HepG2 (cell line): ENCODE results near the gene UBXN2A. TPM values are rescaled to one million over a fixed set of nuclear protein-coding genes. Genes with fewer than 3 reads are reported as not detected.

Experiments used
- BRD4 ChIP-seq: sonication (generic); formaldehyde crosslinking; IDR thresholded peaks from 2 replicates; pipeline ENCODE4 v1.4.0; 2020; ENCODE audit warnings: missing genetic modification reagents
- EZH2 ChIP-seq: conservative IDR thresholded peaks from 2 replicates; pipeline ENCODE4 v1.6.1; 2012; ENCODE audit warnings: mild to moderate bottlenecking, low read depth, low read length, moderate library complexity
- HNF4G ChIP-seq, 2 experiments: sonication (generic) in 1 of 2; formaldehyde crosslinking in 1 of 2; IDR thresholded peaks; 2 replicates each; pipeline versions ENCODE4 v1.4.0 to v1.6.1; 2011 to 2020; ENCODE audit warnings: borderline replicate concordance in 2 of 2, low read depth in 2 of 2, mild to moderate bottlenecking in 2 of 2, low read length in 1 of 2, missing genetic modification reagents in 1 of 2, moderate library complexity in 1 of 2
- LCORL ChIP-seq, 2 experiments: fragments of 450-650 bp in 1 of 2; sonication (generic) in 1 of 2; formaldehyde crosslinking in 1 of 2; IDR thresholded peaks; 2 replicates each; pipeline versions ENCODE4 v1.5.0 to v1.6.1; 2017 to 2020; ENCODE audit warnings: antibody characterized with exemption in 1 of 2, missing genetic modification reagents in 1 of 2
- RFX1 ChIP-seq: fragments of 450-650 bp; IDR thresholded peaks from 2 replicates; pipeline ENCODE4 v1.6.1; 2017
- SIX1 ChIP-seq: sonication (generic); formaldehyde crosslinking; IDR thresholded peaks from 2 replicates; pipeline ENCODE4 v1.4.0; 2020; ENCODE audit warnings: missing genetic modification reagents, borderline replicate concordance
- SIX4 ChIP-seq: sonication (generic); formaldehyde crosslinking; IDR thresholded peaks from 2 replicates; pipeline ENCODE4 v1.4.0; 2020; ENCODE audit warnings: missing genetic modification reagents
- TSC22D2 ChIP-seq: sonication (generic); formaldehyde crosslinking; IDR thresholded peaks from 2 replicates; pipeline ENCODE4 v1.5.1; 2020; ENCODE audit warnings: missing genetic modification reagents, mild to moderate bottlenecking, borderline replicate concordance
- YEATS4 ChIP-seq: sonication (generic); formaldehyde crosslinking; IDR thresholded peaks from 2 replicates; pipeline ENCODE4 v1.4.0; 2020; ENCODE audit warnings: missing genetic modification reagents, borderline replicate concordance
- ZBTB21 ChIP-seq: sonication (generic); formaldehyde crosslinking; IDR thresholded peaks from 2 replicates; pipeline ENCODE4 v1.4.0; 2020; ENCODE audit warnings: missing genetic modification reagents
- ZNF543 ChIP-seq: sonication (generic); formaldehyde crosslinking; IDR thresholded peaks from 2 replicates; pipeline ENCODE4 v1.4.0; 2020; ENCODE audit warnings: mild to moderate bottlenecking, missing genetic modification reagents
- ZNF629 ChIP-seq: sonication (generic); formaldehyde crosslinking; conservative IDR thresholded peaks from 2 replicates; pipeline ENCODE4 v1.5.0; 2020; ENCODE audit warnings: missing genetic modification reagents
- ZNF768 ChIP-seq: sonication (generic); formaldehyde crosslinking; IDR thresholded peaks from 2 replicates; pipeline ENCODE4 v1.4.0; 2020; ENCODE audit warnings: missing genetic modification reagents
- polyA plus RNA-seq, 8 experiments: library from polyadenylated mRNA; depleted of rRNA in 3 of 8; stranded (reverse) in 7 of 8; unstranded in 1 of 8; fragments of >200 nt; fragmentation: Illumina TruSeq in 4 of 8; extraction: Trizol in 4 of 8; gene quantifications; 2 replicates each; pipeline versions ENCODE4 v1.2.1 to v1.2.3, GENCODE V29; 2011 to 2016; ENCODE audit warnings: low read depth in 4 of 8, missing spikeins in 1 of 8, mixed read lengths in 1 of 8; ENCODE audit not compliant: insufficient read depth in 1 of 8
- total RNA-seq, 5 experiments: library from RNA; depleted of rRNA; stranded (reverse); fragments of >200 nt; fragmentation: Illumina TruSeq; extraction: Trizol; gene quantifications; 2 replicates each; pipeline ENCODE4 v1.2.3, GENCODE V29; 2016; ENCODE audit warnings: low read depth in 1 of 5
- TF ChIP-seq, protein P1 (sequence below): sonication (generic); formaldehyde crosslinking; IDR thresholded peaks from 2 replicates; pipeline ENCODE4 v1.5.0; 2020; ENCODE audit warnings: missing genetic modification reagents
- TF ChIP-seq, protein P2 (sequence below): sonication (generic); formaldehyde crosslinking; IDR thresholded peaks from 2 replicates; pipeline ENCODE4 v1.5.1; 2020; ENCODE audit warnings: mild to moderate bottlenecking, missing genetic modification reagents
- TF ChIP-seq, protein P3 (sequence below): sonication (generic); formaldehyde crosslinking; IDR thresholded peaks from 2 replicates; pipeline ENCODE4 v1.4.0; 2020; ENCODE audit warnings: mild to moderate bottlenecking, low read depth, missing genetic modification reagents

The UBXN2A gene
- total and polyA plus RNA-seq, 2 of the 13 experiments (the other 11 are each of a cell fraction or from before 2014, with no cell fraction given), result 8.3 to 20.9 TPM

DNA sequence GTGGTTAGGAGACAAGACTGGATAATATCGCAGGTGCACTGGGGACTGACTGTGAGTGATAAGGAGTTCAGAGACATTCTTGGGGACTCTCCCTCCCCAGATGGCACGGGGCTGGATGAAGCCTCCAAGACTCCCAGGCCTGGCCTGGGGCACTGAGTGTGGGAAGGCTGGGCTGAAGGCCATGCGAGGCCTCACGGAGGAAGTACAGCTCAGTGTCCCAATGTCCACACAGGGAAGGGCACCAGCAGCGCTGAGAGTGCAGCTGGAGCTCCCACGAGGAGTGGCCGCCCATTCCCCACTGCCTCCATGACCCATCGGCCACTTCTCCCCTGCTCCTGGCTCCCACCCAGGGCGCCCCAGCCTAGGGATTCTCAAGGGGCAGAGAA is 76.1 kb downstream of the UBXN2A start (continued):
- TF ChIP-seq LCORL (IDR thresholded peaks at IDR 0.05) (no peak), LCORL (CRISPR knock-in tag; IDR thresholded peaks at IDR 0.05) (no peak), ZNF768 (no peak), ZBTB21 (CRISPR knock-in tag) (no peak), ZNF543 (CRISPR knock-in tag) (no peak), HNF4G (IDR thresholded peaks at IDR 0.05; ENCODE audit: borderline replicate concordance, low read depth, low read length) (no peak), HNF4G (CRISPR knock-in tag; IDR thresholded peaks at IDR 0.05; ENCODE audit: borderline replicate concordance, low read depth) (no peak), TSC22D2 (CRISPR knock-in tag) (no peak), BRD4 (CRISPR knock-in tag) (0 out of 2 replicates have a peak, but pooled peaks have one; percentile 59), EZH2 (no peak), YEATS4 (CRISPR knock-in tag) (0 out of 2 replicates have a peak, but pooled peaks have one; percentile 4), ZNF629 (CRISPR knock-in tag) (no peak), RFX1 (no peak), SIX4 (CRISPR knock-in tag) (no peak), SIX1 (CRISPR knock-in tag) (no peak)
- TF ChIP-seq, protein P1, sequence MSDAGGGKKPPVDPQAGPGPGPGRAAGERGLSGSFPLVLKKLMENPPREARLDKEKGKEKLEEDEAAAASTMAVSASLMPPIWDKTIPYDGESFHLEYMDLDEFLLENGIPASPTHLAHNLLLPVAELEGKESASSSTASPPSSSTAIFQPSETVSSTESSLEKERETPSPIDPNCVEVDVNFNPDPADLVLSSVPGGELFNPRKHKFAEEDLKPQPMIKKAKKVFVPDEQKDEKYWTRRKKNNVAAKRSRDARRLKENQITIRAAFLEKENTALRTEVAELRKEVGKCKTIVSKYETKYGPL (CRISPR knock-in tag), result no peak
- TF ChIP-seq, protein P2, sequence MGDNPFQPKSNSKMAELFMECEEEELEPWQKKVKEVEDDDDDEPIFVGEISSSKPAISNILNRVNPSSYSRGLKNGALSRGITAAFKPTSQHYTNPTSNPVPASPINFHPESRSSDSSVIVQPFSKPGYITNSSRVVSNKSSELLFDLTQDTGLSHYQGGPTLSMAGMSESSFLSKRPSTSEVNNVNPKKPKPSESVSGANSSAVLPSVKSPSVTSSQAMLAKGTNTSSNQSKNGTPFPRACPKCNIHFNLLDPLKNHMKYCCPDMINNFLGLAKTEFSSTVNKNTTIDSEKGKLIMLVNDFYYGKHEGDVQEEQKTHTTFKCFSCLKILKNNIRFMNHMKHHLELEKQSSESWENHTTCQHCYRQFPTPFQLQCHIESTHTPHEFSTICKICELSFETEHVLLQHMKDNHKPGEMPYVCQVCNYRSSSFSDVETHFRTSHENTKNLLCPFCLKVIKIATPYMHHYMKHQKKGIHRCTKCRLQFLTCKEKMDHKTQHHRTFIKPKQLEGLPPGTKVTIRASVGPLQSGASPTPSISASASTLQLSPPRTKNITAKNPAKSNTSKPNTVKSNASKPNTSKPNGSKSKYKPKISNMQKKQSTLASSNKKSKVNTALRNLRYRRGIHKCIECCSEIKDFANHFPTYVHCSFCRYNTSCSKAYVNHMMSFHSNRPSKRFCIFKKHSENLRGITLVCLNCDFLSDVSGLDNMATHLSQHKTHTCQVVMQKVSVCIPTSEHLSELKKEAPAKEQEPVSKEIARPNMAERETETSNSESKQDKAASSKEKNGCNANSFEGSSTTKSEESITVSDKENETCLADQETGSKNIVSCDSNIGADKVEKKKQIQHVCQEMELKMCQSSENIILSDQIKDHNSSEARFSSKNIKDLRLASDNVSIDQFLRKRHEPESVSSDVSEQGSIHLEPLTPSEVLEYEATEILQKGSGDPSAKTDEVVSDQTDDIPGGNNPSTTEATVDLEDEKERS, result no peak
- TF ChIP-seq, protein P3, sequence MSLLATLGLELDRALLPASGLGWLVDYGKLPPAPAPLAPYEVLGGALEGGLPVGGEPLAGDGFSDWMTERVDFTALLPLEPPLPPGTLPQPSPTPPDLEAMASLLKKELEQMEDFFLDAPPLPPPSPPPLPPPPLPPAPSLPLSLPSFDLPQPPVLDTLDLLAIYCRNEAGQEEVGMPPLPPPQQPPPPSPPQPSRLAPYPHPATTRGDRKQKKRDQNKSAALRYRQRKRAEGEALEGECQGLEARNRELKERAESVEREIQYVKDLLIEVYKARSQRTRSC (CRISPR knock-in tag), result no peak
